HG02610 (cell line): ENCODE results near the gene ZNF283.
"Not testable (repeated sequence)": the region's sequence is repeated elsewhere in the genome, so short reads cannot be mapped to it uniquely, and the experiment has no call there.

Experiments used
- ATAC-seq: cut with Tn5 transposase; IDR thresholded peaks from one replicate; pipeline ENCODE4 v1.9.1; 2021; ENCODE audit warnings: mild to moderate bottlenecking, moderate library complexity; ENCODE audit not compliant: unreplicated experiment

ZNF283 gene

DNA sequence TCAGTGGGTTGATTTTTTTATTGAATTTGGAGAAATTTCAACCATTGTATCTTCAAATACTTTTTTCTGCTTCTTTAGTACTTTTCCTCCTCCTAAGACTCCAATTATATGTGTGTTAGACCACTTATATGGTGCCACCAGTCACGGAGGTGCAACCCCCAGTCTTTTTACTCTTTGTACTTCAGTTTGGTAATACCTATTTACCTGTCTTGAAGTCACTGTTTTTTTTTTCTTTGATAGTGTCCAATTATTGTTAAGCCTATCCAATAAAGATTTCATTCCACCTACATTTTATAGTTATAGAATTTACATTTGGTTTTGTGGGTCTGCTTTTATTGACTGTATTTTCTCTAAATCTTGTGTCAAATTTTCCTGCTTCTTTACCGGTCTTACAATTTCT, 14.9 kb downstream of the ZNF283 start:
- no peak for ATAC-seq

DNA sequence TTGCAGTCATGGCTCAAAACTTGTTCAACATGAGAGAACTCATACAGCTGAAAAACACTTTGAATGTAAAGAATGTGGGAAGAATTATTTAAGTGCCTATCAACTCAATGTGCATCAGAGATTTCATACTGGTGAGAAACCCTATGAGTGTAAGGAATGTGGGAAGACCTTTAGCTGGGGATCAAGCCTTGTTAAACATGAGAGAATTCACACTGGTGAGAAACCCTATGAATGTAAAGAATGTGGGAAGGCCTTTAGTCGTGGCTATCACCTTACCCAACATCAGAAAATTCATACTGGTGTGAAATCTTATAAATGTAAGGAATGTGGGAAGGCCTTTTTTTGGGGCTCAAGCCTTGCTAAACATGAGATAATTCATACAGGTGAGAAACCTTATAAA, 20.1 kb downstream of the ZNF283 start:
- ATAC-seq: no peak

- ATAC-seq: no peak
These were observed 20.8 kb downstream of the ZNF283 start for GRCh38 chr19:43847884-43848283.

GRCh38 chr19:43848821-43849220, 21.7 kb downstream of the ZNF283 start:
- no peak for ATAC-seq

GRCh38 chr19:43858174-43858573, 31.1 kb downstream of the ZNF283 start:
- no peak for ATAC-seq

DNA sequence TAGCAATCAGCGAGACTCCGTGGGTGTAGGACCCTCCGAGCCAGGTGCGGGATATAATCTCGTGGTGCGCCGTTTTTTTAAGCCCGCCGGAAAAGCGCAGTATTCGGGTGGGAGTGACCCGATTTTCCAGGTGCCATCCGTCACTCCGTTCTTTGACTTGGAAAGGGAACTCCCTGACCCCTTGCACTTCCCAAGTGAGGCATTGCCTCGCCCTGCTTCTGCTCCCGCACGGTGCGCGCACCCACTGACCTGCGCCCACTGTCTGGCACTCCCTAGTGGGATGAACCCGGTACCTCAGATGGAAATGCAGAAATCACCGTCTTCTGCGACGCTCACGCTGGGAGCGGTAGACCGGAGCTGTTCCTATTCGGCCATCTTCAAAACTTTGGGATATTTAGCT, 39.8 kb downstream of the ZNF283 start:
- ATAC-seq: not testable (repeated sequence)

GRCh38 chr19:43872547-43873336, 45.6 kb downstream of the ZNF283 start:
- no peak for ATAC-seq

GRCh38 chr19:43880483-43880882, 53.4 kb downstream of the ZNF283 start:
- ATAC-seq: no peak

DNA sequence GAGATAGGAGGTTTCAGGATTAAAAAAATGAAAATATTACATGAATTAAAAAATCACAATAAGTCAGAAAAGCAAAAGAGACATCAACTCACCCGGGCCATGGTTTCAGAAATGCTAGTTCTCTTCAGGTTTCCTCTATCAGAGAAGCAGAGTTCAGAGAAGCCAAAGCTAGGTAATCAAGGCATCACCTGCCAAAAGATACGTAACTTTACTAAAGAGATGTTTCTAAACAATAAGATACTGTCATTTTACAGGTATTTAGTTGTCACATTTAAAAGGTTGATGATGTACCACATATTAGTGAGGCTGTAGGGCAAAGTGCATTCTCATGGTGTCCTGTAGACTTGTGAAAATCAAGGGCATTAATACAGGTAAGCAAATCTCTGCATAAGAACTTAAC, 56.7 kb downstream of the ZNF283 start, which contains the start of gene ZNF404:
TSS of gene ZNF404 (minus strand) at position 101 of the 400 bp plus-strand sequence.
- no peak for ATAC-seq

DNA sequence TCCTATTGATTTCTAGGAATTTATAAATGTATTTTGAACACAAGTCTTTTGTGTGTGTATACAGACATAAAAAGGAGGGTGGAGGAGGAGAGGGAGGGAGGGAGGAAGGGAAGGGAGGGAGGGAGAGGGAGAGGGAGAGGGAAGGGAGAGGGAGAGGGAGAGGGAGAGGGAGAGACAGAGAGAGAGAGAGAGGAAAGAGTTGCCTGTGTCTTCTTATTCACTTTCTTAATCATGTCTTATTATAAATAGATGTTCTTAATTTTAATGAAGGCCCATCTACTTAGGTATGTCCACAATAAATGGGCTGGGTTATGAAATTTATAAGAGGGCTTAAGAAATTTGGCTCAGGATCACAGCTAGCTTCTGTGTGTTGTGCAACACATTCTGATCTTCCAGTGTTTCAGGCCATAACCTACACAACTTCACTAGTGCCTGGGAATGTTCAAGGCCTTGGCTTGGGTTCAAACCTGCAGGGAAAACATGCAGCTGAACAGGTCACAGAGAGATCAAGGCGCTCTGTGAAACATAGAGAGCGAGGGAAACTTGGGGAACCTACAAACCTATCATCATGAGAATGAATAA, 68.7 kb downstream of the ZNF283 start:
- ATAC-seq: no peak
